CD4-positive, CD25-positive, alpha-beta regulatory T cell (primary cell): ENCODE data around the gene TCP11L1. TPM values are rescaled to one million over a fixed set of nuclear protein-coding genes. Genes with fewer than 3 reads are reported as not detected.

Experiments
- ATAC-seq, 2 donors: fragments of 150-1000 bp; cut with Tn5 transposase; one replicate each; pipeline ENCODE4 v1.10.0; 2021; ENCODE audit warnings: low read depth in 2 of 2, moderate number of reproducible peaks in 2 of 2, moderate library complexity in 1 of 2
- DNase-seq, 3 donors: peaks; one replicate each; pipeline versions ENCODE4 v3.0.0 to v3.0.0-alpha.2; 2012 to 2022; ENCODE audit warnings: mixed read lengths in 1 of 3
- H3K27ac ChIP-seq: one replicate; pipeline ENCODE4 v1.7.0; 2013; ENCODE audit warnings: mild to moderate bottlenecking, low read length; ENCODE audit not compliant: insufficient read depth, poor library complexity, severe bottlenecking
- H3K27me3 ChIP-seq: one replicate; pipeline ENCODE4 v1.7.0; 2013; ENCODE audit warnings: low read length; ENCODE audit not compliant: control insufficient read depth, insufficient read depth
- H3K36me3 ChIP-seq: one replicate; pipeline ENCODE4 v1.7.0; 2013; ENCODE audit warnings: mild to moderate bottlenecking, low read length, moderate library complexity; ENCODE audit not compliant: control insufficient read depth, insufficient read depth
- H3K4me1 ChIP-seq: 2 replicates; pipeline ENCODE4 v1.7.0; 2013; ENCODE audit warnings: mild to moderate bottlenecking, low read length; ENCODE audit not compliant: insufficient read depth, control insufficient read depth, poor library complexity, severe bottlenecking
- H3K4me3 ChIP-seq: one replicate; pipeline ENCODE4 v1.7.0; 2013; ENCODE audit warnings: low read depth, mild to moderate bottlenecking, low read length, moderate library complexity
- H3K9me3 ChIP-seq, 2 experiments: 1 replicate in 1 of 2; 2 replicates in 1 of 2; pipeline ENCODE4 v1.7.0; 2013; ENCODE audit warnings: low read length in 2 of 2, mild to moderate bottlenecking in 1 of 2, moderate library complexity in 1 of 2; ENCODE audit not compliant: control insufficient read depth in 2 of 2
- H3K27ac Mint-ChIP-seq, 3 donors: one replicate each; pipeline ENCODE4 v1.8.0; 2020 to 2022; ENCODE audit warnings: mild to moderate bottlenecking in 3 of 3, mixed read lengths in 3 of 3, moderate library complexity in 2 of 3
- H3K27me3 Mint-ChIP-seq: one replicate; pipeline ENCODE4 v1.8.0; 2022; ENCODE audit warnings: mild to moderate bottlenecking, mixed read lengths
- H3K36me3 Mint-ChIP-seq: one replicate; pipeline ENCODE4 v1.8.0; 2020; ENCODE audit warnings: mixed read lengths
- H3K4me1 Mint-ChIP-seq, 4 donors: one replicate each; pipeline ENCODE4 v1.8.0; 2020 to 2022; ENCODE audit warnings: mixed read lengths in 4 of 4, mild to moderate bottlenecking in 1 of 4
- H3K4me3 Mint-ChIP-seq, 4 donors: one replicate each; pipeline ENCODE4 v1.8.0; 2020 to 2022; ENCODE audit warnings: mild to moderate bottlenecking in 4 of 4, mixed read lengths in 4 of 4, moderate library complexity in 3 of 4
- H3K9me3 Mint-ChIP-seq, 7 donors: one replicate each; pipeline ENCODE4 v1.8.0; 2020 to 2022; ENCODE audit warnings: mixed read lengths in 7 of 7, mild to moderate bottlenecking in 3 of 7, moderate library complexity in 2 of 7
- polyA plus RNA-seq, 4 donors: library from polyadenylated mRNA; unstranded; fragments of 300-500 nt; fragmentation: Illumina TruSeq; gene quantifications; one replicate each; pipeline ENCODE4 v1.2.3, GENCODE V29; 2021
- total RNA-seq: library from RNA; stranded (reverse); gene quantifications from one replicate; pipeline ENCODE4 v1.2.3, GENCODE V29; 2022

TCP11L1 gene
- total and polyA plus RNA-seq, 5 donors from 2014 or later = 4.3 to 17.0 (median 6.5) TPM

DNA sequence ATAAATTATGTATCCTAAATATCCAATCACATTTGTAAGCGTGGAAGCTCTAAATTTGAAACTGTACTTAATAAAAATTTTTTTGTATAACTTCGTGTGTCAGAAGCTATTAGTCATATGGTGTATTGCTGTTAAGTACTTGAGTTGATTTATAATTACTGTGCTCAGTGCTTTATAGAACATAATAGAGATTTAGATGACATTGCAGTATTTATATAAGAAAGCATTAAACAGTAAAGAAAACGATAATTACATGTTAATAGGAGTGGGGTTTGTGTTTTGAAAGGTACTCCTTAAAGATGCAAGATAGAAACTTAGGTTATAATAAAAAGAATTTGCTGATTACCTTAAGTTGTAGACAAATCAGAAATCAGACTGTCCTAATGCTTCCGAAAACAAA is 5.9 kb upstream of the TCP11L1 start:
- no peak overlapping the region for H3K4me3 Mint-ChIP-seq
- peaks cover 0 to 2% (median under 1%) of the 10 kb centered on the region in 4 donors for H3K4me1 Mint-ChIP-seq
- H3K9me3 Mint-ChIP-seq = peaks cover 0 to 1% (median 0%) of the 10 kb centered on the region in 7 donors
- H3K27me3 ChIP-seq = peaks cover 26% of the 10 kb centered on the region
- H3K36me3 ChIP-seq = no peaks in the 10 kb centered on the region
- no peaks in the 10 kb centered on the region for H3K4me1 ChIP-seq
- no peaks in the 10 kb centered on the region for H3K36me3 Mint-ChIP-seq
- DNase-seq (no peak), ATAC-seq (no peak)
- no peak overlapping the region for H3K27ac ChIP-seq
- H3K4me3 ChIP-seq = no peak overlapping the region
- peaks cover 44% of the 10 kb centered on the region for H3K27me3 Mint-ChIP-seq
- H3K9me3 ChIP-seq = no peaks in the 10 kb centered on the region
- H3K27ac Mint-ChIP-seq = peak overlapping the region in 1 of 3 donors; percentile 26

DNA sequence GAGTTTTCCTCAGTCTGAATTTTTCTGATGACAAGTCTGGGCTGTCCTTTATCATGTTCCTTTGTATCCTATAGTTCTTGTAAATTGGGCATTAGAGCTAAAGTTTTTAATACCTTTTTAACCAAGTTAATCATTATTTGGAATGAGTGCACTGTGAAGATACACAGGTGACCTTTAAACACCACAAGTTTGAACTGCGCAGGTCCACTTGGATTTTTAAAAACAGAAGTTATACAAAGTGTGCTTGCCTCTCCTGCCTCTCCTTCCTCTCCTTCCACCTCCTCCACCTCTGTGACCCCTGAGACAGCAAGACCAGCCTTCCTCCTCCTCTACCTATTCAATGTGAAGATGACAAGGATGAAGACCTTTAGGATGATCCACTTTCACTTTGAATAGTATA is 4.4 kb upstream of the TCP11L1 start:
- peaks cover 4% of the 10 kb centered on the region for H3K4me1 ChIP-seq
- DNase-seq (no peak), ATAC-seq (no peak)
- Mint-ChIP-seq H3K4me3 (peak overlapping the region in 1 of 4 donors; percentile 27), H3K4me1 (peaks cover 0 to 8% (median 5%) of the 10 kb centered on the region in 4 donors), H3K27me3 (peaks cover 46% of the 10 kb centered on the region), H3K36me3 (no peaks in the 10 kb centered on the region), H3K9me3 (peaks cover 0 to 1% (median 0%) of the 10 kb centered on the region in 7 donors), H3K27ac (peak overlapping the region in 1 of 3 donors; percentile 72)
- no peak overlapping the region for H3K27ac ChIP-seq
- no peaks in the 10 kb centered on the region for H3K36me3 ChIP-seq
- peaks cover 26% of the 10 kb centered on the region for H3K27me3 ChIP-seq
- H3K9me3 ChIP-seq = no peaks in the 10 kb centered on the region
- H3K4me3 ChIP-seq = no peak overlapping the region

DNA sequence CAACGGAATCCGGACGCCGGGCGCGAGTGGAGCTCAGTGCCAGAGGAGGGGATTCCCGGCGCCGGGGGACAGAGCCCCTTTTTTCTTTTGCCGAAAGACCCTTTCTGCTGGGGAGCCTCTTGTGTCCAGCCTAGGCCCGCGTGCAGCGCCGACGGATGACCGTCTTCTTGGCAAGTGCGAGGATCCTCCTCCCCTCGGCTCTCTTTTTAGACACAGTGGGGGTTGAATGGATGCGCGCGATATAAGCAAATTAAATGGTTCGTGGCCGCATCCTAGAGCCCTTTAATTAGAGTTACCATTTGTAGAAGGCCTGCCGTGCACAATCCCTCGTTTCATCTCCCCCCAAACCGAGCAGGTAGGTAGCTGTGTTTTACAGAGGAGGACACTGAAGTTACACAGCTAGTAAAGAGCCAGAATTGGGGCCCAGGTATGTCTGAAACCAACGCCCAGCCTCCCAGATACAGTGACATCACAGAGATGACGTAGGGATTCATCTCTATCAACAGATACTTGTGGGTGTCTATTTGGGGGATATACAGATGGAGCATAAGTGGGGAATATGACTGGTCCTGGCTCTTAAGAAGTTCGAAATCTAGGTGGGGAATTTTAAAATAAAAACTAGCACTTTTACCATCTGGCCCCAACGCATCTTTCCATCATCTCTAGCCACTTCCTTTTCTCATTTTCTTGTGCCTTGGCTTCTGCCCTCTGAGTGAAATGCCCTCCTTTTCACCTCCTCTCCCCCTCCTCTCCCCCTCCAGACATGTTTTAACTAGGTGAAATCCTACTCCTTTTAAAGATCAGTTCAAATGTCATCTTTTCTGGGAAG is 875 bp downstream of the TCP11L1 start:
- Mint-ChIP-seq H3K27me3 (peaks cover 19% of the 10 kb centered on the region), H3K4me3 (peak overlapping the region; percentile 93 to 99 (median 98)), H3K27ac (peak overlapping the region; percentile 85 to 95 (median 93)), H3K36me3 (peaks cover 4% of the 10 kb centered on the region), H3K9me3 (no peaks in the 10 kb centered on the region), H3K4me1 (peaks cover 5 to 24% (median 16%) of the 10 kb centered on the region in 4 donors)
- H3K27me3 ChIP-seq = peaks cover 3% of the 10 kb centered on the region
- H3K9me3 ChIP-seq = no peaks in the 10 kb centered on the region
- peak; percentile 34 to 65 (median 56) for DNase-seq
- H3K36me3 ChIP-seq = peaks cover 7% of the 10 kb centered on the region
- peak overlapping the region; percentile 79 for H3K27ac ChIP-seq
- ATAC-seq = peak in 1 of 2 donors; percentile 11
- H3K4me3 ChIP-seq = peak overlapping the region; percentile 80
- peaks cover 13% of the 10 kb centered on the region for H3K4me1 ChIP-seq

DNA sequence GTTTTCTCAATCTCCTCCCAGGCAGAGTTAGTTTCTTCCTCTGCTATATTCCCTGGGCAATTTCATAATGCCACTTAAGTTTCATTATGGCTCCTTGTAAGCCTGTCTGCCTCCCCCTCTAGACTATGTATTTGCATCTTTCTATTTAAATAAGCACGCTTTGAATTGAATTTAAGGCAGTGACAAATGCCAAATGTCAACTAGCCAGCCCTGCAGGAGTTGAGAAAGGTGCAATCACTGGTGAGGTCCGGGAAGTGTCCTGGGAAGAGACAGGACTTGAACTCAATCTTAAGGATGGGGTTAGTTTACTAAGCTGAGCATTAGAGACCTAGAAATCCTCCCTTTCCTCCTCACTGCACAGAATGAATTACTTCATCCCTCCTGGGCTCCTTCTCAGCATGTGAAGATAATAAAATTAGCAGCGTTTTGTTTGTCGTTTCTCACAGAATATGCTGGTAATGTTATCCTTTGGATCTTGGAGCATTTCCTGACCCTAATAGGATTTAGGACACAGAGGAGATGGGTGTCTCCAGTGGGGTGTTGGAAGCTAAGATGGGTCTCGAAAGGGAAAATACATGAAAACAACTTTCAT is 1.6 kb downstream of the TCP11L1 start:
- H3K36me3 Mint-ChIP-seq = peaks cover 7% of the 10 kb centered on the region
- peak overlapping the region in 2 of 3 donors; percentile 93 to 95 for H3K27ac Mint-ChIP-seq
- H3K27me3 ChIP-seq = no peaks in the 10 kb centered on the region
- peak overlapping the region; percentile 79 for H3K27ac ChIP-seq
- no peak for ATAC-seq
- H3K4me3 ChIP-seq = peak overlapping the region; percentile 80
- no peaks in the 10 kb centered on the region for H3K9me3 Mint-ChIP-seq
- DNase-seq = no peak
- peaks cover 5 to 24% (median 16%) of the 10 kb centered on the region in 4 donors for H3K4me1 Mint-ChIP-seq
- H3K9me3 ChIP-seq = no peaks in the 10 kb centered on the region
- H3K36me3 ChIP-seq = peaks cover 7% of the 10 kb centered on the region
- peak overlapping the region; percentile 93 to 99 (median 98) for H3K4me3 Mint-ChIP-seq
- H3K4me1 ChIP-seq = peaks cover 13% of the 10 kb centered on the region
- peaks cover 13% of the 10 kb centered on the region for H3K27me3 Mint-ChIP-seq

DNA sequence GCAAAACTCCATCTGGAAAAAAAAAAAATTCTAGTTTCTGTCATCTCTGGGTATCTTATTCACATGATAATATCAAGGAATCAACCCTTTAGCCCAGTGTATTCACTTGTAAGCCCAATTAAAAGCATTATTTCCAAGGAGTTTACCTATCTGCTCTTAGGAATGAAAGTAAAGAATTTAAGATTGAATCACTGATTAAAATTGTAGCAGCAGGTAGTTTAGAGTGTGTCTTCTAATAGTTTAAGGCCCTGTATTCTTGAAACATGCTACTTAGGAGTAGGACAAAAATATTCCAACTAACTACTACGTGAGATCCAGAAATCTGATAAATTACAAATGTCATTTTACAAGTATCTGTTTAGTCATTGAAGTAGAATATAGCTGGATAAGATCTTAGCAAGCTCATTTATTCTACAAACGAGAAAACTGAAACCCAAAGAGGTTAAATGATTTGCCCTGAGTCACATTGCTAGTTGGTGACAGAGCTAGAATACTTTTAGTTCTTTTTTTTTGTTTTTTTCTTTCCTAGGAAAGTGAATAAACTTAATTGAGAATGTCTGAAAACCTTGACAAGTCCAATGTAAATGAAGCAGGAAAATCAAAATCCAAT is 4.0 kb downstream of the TCP11L1 start:
- H3K27ac ChIP-seq = no peak overlapping the region
- Mint-ChIP-seq H3K9me3 (no peaks in the 10 kb centered on the region), H3K4me1 (peaks cover 9 to 33% (median 20%) of the 10 kb centered on the region in 4 donors), H3K27me3 (peaks cover 6% of the 10 kb centered on the region), H3K36me3 (peaks cover 17% of the 10 kb centered on the region), H3K27ac (no peak overlapping the region), H3K4me3 (peak overlapping the region in 1 of 4 donors; percentile 20)
- H3K9me3 ChIP-seq = no peaks in the 10 kb centered on the region
- H3K4me1 ChIP-seq = peaks cover 13% of the 10 kb centered on the region
- H3K36me3 ChIP-seq = peaks cover 11% of the 10 kb centered on the region
- DNase-seq (no peak), ATAC-seq (no peak)
- H3K27me3 ChIP-seq = no peaks in the 10 kb centered on the region
- no peak overlapping the region for H3K4me3 ChIP-seq

DNA sequence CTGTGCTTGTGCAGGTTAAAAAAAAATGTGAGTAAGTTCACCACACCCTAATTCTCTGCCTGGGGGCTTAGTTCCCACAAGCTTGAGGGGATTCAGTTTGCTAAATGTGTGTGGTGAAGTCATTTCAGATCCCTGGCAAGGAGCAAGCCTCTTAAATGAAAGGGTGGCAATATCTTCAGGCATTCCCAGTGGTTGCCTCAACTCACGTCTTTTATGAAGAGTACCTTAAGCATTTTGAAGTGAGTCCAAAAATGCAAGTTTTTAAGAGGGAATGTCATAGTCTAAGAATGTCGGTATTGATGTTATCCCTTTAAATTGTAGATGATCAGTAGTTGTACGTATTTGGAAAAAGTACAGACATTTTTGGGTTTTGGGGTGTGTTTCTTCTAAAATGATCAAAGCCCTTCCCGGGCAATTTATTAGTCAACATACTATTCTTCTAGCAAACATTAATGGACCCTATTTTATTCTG is 4.9 kb downstream of the TCP11L1 start:
- Mint-ChIP-seq H3K9me3 (no peaks in the 10 kb centered on the region), H3K27me3 (peaks cover under 1% of the 10 kb centered on the region), H3K4me3 (no peak overlapping the region), H3K4me1 (peaks cover 12 to 25% (median 19%) of the 10 kb centered on the region in 4 donors), H3K27ac (no peak overlapping the region), H3K36me3 (peaks cover 17% of the 10 kb centered on the region)
- Histone ChIP-seq H3K27ac (no peak overlapping the region), H3K27me3 (no peaks in the 10 kb centered on the region), H3K4me3 (no peak overlapping the region), H3K4me1 (peaks cover 13% of the 10 kb centered on the region), H3K36me3 (peaks cover 11% of the 10 kb centered on the region), H3K9me3 (no peaks in the 10 kb centered on the region)
- ATAC-seq = no peak
- no peak for DNase-seq

DNA sequence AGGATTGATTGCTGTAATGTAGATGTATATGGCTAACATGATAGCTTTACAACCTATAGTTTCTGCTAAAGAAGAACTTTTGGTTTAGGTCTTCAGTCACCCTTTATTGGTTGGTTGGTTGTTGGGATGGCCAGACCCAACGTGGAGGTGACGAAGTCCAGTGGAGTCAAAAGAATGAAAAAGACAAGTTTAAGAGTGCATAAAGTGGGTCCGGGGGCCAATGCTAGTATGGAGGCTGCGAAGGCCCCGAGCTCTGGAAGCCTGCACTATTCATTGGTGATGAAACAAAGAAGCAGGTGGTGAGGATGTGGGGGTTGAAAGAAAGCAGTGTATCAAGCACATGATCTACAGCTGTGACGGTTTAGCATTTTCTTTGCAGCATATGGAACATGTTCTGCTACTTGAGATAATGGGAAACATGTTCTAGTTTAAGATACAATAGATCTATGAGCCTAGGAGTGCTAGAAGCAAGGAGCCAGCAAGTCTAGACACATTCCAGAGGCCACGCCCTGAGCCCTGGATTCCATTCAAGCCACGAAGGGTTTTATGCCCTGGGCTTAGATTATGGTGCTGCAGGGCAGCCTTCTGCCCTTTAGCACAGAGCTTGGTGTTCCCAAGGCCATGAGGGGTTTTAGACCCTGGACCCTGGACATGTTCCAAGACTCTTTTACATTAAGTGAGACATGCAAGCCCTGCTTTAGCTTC is 6.3 kb downstream of the TCP11L1 start:
- ATAC-seq = no peak
- Mint-ChIP-seq H3K4me3 (no peak overlapping the region), H3K9me3 (no peaks in the 10 kb centered on the region)

More for the DNA sequence above, 6.3 kb downstream of the TCP11L1 start:
- DNase-seq = no peak
- peaks cover 11% of the 10 kb centered on the region for H3K36me3 ChIP-seq
- H3K4me1 ChIP-seq = peaks cover 3% of the 10 kb centered on the region
- Mint-ChIP-seq H3K27ac (no peak overlapping the region), H3K27me3 (no peaks in the 10 kb centered on the region), H3K4me1 (peaks cover 8 to 21% (median 17%) of the 10 kb centered on the region in 4 donors), H3K36me3 (peaks cover 17% of the 10 kb centered on the region)
- H3K4me3 ChIP-seq = no peak overlapping the region
- no peak overlapping the region for H3K27ac ChIP-seq
- H3K9me3 ChIP-seq = no peaks in the 10 kb centered on the region
- no peaks in the 10 kb centered on the region for H3K27me3 ChIP-seq
